ENCODE data around the gene ERG.

The ERG gene

DNA sequence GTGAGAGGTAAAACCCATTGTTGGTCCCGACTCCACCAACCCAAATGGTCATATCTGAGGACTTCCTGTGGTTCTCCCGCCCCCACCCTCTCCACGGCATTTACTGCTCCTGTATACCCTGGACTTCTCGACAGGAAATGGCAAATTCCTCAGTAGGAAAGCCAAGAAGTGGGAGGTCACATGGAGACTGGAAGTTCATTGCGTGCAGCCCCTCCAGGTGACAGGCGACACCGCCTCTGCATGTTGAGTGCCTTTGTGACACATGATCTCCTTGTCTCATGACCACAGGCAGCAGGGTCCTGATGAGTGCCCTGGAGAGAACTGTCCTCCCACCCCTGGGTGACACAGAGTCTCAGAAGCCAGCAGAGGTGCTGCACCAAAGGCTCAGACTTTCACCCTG lies 24.2 kb downstream of the ERG start:
- no peak for DNase-seq (ENCODE audit: low read depth)

GRCh38 chr21:38472412-38473108 lies 25.7 kb downstream of the ERG start:
- DNase-seq (ENCODE audit: low read depth): no peak

- no peak for DNase-seq (ENCODE audit: low read depth)
Observed at GRCh38 chr21:38471766-38472165, 26.5 kb downstream of the ERG start.

DNA sequence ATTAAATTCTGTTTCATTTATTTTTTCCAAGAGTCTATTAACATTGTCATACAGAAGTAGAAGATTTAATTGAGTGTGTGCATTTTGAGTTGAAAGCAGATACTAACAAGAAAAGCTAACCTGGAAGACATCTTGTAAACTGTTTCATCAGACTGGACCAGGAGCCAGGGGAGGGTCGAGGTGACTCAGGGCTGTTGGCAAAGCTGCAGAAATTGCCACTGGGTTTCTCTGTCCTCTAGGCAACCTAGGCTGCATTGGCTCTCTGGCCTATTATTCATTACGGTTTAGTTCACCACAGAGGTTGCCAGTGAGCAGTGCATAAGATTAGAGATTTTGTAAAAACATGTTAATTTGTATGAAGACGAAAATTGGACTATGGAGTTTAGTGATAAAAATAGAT lies 27.5 kb downstream of the ERG start:
- DNase-seq (ENCODE audit: low read depth): no peak

- no peak for DNase-seq (ENCODE audit: low read depth)
Observed at GRCh38 chr21:38469642-38470041, 28.6 kb downstream of the ERG start.

DNA sequence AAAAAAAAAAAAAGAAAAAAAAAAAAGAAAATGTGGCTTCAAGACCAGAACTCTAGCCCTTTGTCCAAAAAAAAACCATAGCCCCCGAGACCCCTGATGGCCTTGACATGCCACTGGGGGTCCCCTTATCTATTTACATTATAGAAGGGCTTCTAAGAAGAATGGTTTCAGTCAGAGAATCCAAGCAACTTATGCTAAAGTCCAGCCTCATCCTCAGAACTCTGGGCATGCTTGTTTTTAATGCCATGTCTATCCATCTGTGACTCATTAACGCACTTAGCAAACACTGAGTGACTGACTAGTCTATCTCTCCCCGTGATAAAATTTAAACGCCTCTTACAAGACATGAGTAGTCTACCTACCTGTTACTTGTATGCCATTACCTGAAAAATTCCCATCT lies 29.3 kb downstream of the ERG start:
- no peak for DNase-seq (ENCODE audit: low read depth)

DNA sequence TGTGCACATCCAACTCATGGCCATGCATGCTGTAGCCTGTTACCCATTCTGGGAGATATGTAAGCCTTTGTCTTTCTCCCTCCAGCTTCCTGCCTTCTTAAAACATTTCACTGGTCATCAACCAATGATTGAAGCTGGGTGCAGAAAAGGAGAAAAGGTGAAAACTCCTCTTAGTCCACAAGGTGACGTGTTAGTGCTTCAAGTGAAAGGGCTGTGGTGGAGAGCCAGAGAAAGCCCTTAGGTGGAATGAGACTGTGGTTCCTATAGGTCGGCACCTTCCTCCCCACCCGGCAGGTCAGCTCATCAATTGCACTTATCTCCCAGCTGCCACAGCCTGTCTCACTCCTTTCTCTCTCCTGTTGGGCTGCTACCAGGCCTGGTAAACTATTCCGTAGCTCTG lies 30.4 kb downstream of the ERG start:
- DNase-seq (ENCODE audit: low read depth): no peak

GRCh38 chr21:38467374-38467773 lies 30.9 kb downstream of the ERG start:
- DNase-seq (ENCODE audit: low read depth): no peak

- DNase-seq (ENCODE audit: low read depth): no peak
Observed at GRCh38 chr21:38460171-38460742, 38.0 kb downstream of the ERG start.

DNA sequence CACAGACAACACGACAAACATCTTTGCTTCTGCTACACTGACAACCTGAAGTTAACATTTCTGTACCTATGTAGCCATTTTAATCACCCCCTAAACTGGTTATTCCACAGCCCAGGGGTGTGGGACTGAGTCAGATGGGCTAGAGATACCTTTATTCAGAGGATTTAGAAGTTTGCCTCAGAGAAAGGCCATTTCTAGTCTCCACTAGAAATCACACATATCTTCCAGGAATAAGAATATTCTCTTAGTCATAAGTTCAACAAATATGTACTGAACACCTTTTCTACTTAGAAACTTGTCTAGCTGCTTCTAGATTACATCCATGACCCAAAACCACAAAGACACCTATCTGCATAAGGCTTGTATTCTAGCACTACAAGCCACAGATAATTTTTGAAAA lies 38.8 kb downstream of the ERG start:
- DNase-seq (ENCODE audit: low read depth): no peak

DNA sequence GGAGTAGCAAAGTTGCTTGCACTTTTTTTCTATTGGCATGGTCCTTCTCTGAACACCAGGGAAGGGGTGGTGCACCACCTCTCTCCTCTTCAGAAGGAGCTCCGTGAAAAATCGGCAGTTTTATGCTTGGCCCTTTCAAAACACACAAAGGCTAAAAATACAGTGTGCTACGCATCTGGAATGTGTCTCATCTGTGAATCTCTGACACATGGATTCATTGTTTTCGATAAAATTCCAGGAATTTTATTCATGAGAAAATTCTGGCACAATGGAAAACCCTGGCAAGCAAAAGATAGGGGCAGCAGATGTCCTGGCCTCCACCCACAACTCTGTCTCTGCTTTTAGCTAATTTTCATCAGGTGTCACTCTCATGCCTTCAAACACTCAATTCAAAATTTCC lies 42.9 kb downstream of the ERG start:
- DNase-seq (ENCODE audit: low read depth): no peak

- DNase-seq (ENCODE audit: low read depth): no peak
Observed at GRCh38 chr21:38454702-38455101, 43.6 kb downstream of the ERG start.

- no peak for DNase-seq (ENCODE audit: low read depth)
Observed at GRCh38 chr21:38454161-38454560, 44.1 kb downstream of the ERG start.

GRCh38 chr21:38448671-38449385 lies 49.4 kb downstream of the ERG start:
- no peak for DNase-seq (ENCODE audit: low read depth)

DNA sequence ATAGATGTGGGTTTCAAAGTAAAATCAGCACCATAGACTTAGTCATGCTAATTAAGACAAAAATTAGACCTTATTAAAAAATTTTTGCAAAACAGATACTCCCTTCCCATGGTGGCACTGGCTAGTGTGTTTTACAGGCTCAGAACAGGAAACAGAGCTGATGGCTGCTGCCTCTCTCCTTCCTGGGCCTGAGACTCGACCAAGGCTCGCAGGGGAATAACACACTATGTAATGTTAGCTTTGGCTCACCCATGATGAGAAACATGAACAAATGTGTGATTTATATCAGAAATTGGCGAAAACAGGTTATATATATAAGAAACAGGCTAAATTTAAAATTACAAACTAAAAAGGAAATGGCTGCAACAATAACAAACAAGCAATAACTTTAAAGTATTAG lies 50.7 kb downstream of the ERG start:
- DNase-seq (ENCODE audit: low read depth): no peak

GRCh38 chr21:38444691-38445090 lies 53.6 kb downstream of the ERG start:
- DNase-seq (ENCODE audit: low read depth): no peak

- no peak for DNase-seq (ENCODE audit: low read depth)
Observed at GRCh38 chr21:38443110-38443509, 55.2 kb downstream of the ERG start.

DNA sequence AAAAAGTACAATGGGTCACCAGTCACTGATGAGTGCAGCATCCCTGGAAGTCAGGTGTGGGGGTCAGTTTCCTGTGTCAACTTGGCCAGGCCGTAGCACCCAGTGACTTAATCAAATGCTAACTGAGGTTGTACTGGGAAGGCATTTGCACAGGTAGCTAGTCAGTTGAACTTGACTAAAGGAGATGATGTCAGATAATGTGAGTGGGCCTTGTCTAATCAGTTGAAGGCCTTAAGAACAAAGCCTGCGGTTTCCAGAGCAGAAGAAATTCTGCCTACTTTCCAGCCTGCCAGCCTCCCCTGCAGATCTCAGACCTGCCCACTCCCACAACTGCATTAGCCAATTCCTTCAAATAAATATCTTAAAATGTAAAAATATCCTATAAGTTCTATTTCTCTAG lies 57.1 kb downstream of the ERG start:
- no peak for DNase-seq (ENCODE audit: low read depth)

GRCh38 chr21:38440746-38441145 lies 57.5 kb downstream of the ERG start:
- no peak for DNase-seq (ENCODE audit: low read depth)

DNA sequence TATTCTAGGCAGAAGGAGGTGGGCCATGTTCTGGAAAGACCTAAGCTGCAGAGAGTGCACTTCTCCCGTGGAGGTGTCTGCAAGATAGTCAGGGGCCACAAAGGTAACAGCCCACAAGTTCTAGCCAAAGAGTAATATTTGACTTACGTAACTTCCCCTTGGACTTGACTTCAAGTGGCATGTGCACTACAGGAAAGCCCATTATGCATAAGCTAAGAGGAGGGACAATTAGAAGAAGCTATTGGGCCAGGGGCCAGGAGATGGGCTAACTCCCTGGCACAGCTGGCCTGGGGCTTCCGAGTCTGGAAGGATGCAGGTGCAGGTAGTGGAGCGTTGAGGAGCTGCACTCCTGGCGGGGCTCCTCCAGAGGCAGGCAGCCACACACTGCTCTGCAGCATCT lies 58.3 kb downstream of the ERG start:
- no peak for DNase-seq (ENCODE audit: low read depth)

GRCh38 chr21:38439426-38439825 lies 58.9 kb downstream of the ERG start:
- no peak for DNase-seq (ENCODE audit: low read depth)

DNA sequence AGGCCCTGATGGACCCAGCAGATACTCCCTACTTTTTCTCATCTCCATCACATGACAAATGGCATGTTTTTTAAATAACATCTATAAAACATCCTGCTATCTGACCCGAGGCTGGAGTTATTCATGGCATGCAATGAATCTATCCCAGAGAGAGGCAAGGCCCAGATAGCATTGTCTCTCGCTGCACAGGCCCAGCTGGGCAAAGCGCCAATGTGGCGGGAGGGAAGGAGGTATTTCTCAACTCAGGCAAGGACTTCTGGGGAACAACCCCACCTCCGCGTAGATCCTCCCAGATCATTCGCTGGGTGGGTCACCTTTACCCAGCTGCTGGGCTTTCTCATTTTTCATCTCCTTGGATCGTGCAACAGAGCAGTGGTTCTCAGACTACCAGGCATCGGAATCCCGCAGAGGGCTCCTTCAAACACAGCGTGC lies 59.8 kb downstream of the ERG start:
- DNase-seq (ENCODE audit: low read depth): no peak

GRCh38 chr21:38436341-38436740 lies 61.9 kb downstream of the ERG start:
- no peak for DNase-seq (ENCODE audit: low read depth)

Data from stimulated activated CD8-positive, alpha-beta memory T cell treated with anti-CD3 and anti-CD28 coated beads, Interleukin-12 subunit alpha, Interleukin-12 subunit beta, amount 100 ng/mL, for 4 hours (primary cell).